Activated T-helper 1 cell treated with anti-CD3 and anti-CD28 coated beads, Interleukin-12 subunit alpha, Interleukin-12 subunit beta, Interleukin-2, Interleukin-4 antibody, amounts not matched to agents 30 ng/mL and 10 ng/mL and 1 ng/mL, durations not matched to agents 14 hours and 24 hours and 36 hours (primary cell): ENCODE results near the gene CLDN6. TPM values are rescaled to one million over a fixed set of nuclear protein-coding genes. Genes with fewer than 3 reads are reported as not detected.
A peak's percentile ranks its signal among the peaks of the same experiment; 100 is the strongest.

Experiments used
- DNase-seq: peaks from one replicate; pipeline ENCODE4 v3.0.0; 2021; ENCODE audit warnings: low spot score
- H3K27ac Mint-ChIP-seq: one replicate; pipeline ENCODE4 v1.8.0; 2021; ENCODE audit warnings: mild to moderate bottlenecking, mixed read lengths
- H3K27me3 Mint-ChIP-seq: one replicate; pipeline ENCODE4 v1.8.0; 2022; ENCODE audit warnings: mild to moderate bottlenecking, moderate library complexity, mixed read lengths; ENCODE audit not compliant: insufficient read depth
- H3K36me3 Mint-ChIP-seq: one replicate; pipeline ENCODE4 v1.8.0; 2021; ENCODE audit warnings: low read depth, mixed read lengths
- H3K4me1 Mint-ChIP-seq: one replicate; pipeline ENCODE4 v1.8.0; 2021; ENCODE audit warnings: low read depth, mixed read lengths
- H3K4me3 Mint-ChIP-seq: one replicate; pipeline ENCODE4 v1.8.0; 2021; ENCODE audit warnings: mild to moderate bottlenecking, moderate library complexity, mixed read lengths
- H3K9me3 Mint-ChIP-seq: one replicate; pipeline ENCODE4 v1.8.0; 2021; ENCODE audit warnings: mixed read lengths
- intact Hi-C: fragments of 100-400 bp; cut with micrococcal nuclease; formaldehyde crosslinking; loops from one replicate; pipeline ENCODE4 v1.15.1; 2024
- total RNA-seq: library from RNA; stranded (reverse); gene quantifications from 2 replicates; pipeline ENCODE4 v1.2.3, GENCODE V29; 2022

CLDN6 gene
- total RNA-seq, 1 donor from 2014 or later = not detected

DNA sequence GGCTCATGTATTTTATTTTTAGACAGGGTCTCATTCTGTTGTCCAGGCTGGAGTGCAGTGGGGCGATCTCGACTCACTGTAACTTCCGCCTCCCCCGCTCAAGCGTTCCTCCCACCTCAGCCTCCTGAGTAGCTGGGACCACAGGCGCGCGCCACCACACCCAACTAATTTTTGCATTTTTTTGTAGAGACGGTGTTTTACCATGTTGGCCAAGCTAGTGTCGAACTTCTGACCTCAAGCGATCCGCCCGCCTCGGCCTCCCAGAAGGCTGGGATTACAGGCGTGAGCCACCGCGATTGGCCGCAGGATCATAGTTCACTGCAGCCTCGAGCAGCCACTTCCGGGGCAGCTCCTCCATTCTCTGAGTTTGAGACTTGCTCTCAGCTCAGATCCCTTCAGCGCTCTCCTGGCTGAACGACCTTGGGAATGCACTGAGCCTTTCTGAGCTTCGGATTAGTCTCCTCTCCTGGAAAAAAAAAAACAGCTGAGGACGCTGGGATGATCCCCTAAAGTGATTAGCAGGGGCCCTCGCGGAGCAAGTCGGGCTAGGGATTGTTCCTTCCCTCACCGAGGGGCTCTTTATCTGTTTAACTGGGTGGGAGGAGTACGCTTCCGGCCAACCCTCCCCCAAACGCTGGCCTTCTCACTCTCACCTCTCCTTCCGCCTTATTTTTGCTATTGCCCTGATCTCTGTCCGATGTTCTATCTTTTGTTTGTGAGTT lies 36.6 kb downstream of the CLDN6 start:
- peaks cover 4% of the 10 kb centered on the region for H3K4me1 Mint-ChIP-seq
- H3K27ac Mint-ChIP-seq = peak overlapping the region; percentile 81
- H3K36me3 Mint-ChIP-seq = no peaks in the 10 kb centered on the region
- H3K27me3 Mint-ChIP-seq = peaks cover 5% of the 10 kb centered on the region
- H3K9me3 Mint-ChIP-seq = no peaks in the 10 kb centered on the region
- intact Hi-C loops = no loop called here
- H3K4me3 Mint-ChIP-seq = peak overlapping the region; percentile 80
- DNase-seq = no peak

DNA sequence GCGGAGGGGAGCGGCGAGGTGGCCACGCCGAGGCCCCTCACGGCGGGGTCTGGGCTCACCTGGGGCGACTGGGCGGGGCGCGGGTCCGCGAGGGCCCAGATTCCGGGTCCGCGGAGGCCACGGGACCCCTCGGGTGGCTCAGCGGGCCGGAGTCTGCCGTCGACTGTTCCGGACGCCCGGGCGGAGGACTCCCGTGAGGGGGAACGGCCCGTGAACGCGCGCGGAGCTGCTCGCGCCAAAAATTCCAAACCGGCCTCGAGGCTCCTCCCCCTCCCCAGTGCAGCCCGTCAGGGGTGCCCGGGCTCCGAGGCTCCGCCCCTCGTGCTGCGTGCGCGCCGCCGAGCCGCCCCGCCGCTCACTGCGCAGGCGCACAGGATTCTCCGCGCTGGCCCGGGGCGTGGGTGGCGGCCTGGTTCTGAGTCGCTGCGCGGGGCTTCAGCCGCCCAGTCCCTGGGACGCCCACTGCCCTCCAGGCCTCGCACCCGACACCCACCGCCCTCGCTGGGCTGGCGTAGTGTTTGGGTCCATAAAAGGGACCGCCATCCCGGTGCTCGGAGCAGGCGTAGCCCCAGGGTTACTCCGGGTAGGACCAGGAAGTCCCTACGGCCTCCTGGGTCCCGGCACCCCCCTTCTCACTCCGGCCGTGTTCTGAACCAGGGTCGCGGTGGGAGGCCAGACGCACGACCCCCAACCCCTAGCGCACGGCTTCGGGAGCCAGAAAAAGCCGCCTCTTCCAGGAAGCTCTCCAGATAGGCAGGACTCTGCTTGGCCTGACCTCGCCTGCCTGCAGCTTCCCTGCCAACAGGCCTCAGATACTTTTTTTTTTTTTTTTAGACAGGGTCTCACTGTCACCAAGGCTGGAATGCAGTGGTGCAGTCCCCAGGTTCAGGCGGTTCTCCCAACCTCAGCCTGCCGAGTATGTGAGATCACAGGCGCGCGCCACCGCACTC lies 37.5 kb downstream of the CLDN6 start, which contains the start of gene PKMYT1:
Gene PKMYT1 (minus strand): TSS at position 220 of the 950 bp plus-strand sequence. CDS start 789 bp downstream, outside the sequence.
- H3K36me3 Mint-ChIP-seq = no peaks in the 10 kb centered on the region
- peaks cover 4% of the 10 kb centered on the region for H3K4me1 Mint-ChIP-seq
- H3K4me3 Mint-ChIP-seq = peak within 1 kb of the TSS; percentile 91
- peak; percentile 97 for DNase-seq
- peak within 1 kb of the TSS; percentile 87 for H3K27ac Mint-ChIP-seq
- peaks cover 4% of the 10 kb centered on the region for H3K27me3 Mint-ChIP-seq
- no peaks in the 10 kb centered on the region for H3K9me3 Mint-ChIP-seq
- intact Hi-C loops = loop anchor here (1.0 kb wide), 1 partner anchor 24 kb away; no protein-coding TSS in a partner anchor

DNA sequence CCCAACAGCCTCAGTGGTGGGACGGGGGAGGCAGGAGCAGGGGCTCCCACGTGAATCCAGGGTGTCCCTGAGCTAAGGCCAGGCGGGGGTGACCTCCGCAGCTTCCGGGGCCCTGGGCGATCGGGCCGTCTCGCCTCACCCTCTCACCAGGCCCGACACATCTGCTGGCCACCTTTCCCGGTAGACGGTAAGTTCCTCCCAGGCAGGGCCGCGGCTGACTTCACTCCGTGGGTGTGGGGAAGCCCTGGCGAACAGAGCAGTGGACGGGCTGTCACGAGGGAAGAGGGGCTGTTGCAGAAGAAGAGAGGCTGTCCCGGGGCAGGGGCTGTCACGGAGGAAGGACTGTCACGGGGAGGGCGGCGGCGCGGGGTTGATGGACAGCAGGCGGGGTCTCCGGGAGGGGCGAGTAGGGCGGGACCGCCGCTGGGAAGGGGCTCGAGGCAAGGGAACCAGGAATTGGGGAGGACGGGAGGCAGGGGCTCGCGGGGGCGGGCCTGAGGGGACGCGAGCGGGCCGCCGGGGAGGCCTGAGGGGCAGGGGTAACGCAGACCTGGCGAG lies 38.2 kb downstream of the CLDN6 start:
- peaks cover 4% of the 10 kb centered on the region for H3K4me1 Mint-ChIP-seq

DNA sequence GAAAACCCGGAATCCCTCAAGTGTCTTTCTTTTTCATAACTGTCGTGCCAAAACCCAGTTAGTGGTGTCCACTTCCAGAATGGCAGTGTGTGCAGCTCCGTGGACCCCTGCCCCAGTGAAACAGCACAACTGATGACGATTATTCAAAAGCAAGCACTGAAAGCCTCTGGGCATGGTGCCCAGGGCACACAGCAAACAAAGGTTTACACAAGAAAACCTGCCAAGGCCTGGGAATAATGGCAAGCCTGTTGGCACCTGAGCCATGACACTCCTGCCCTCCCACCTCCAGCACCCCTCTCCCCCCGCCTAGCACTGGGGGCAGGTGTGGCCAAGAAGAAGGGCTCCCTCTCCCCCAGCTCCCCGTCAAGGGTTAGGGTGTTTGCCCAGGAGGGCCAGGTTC lies 40.5 kb downstream of the CLDN6 start:
- Mint-ChIP-seq H3K36me3 (peaks cover 7% of the 10 kb centered on the region), H3K9me3 (no peaks in the 10 kb centered on the region), H3K27ac (no peak overlapping the region), H3K4me3 (no peak overlapping the region), H3K27me3 (peaks cover 2% of the 10 kb centered on the region), H3K4me1 (peaks cover 4% of the 10 kb centered on the region)
- intact Hi-C loops = no loop called here
- DNase-seq = no peak

More for the DNA sequence above, 38.2 kb downstream of the CLDN6 start:
- Mint-ChIP-seq H3K27me3 (peaks cover 4% of the 10 kb centered on the region), H3K9me3 (no peaks in the 10 kb centered on the region), H3K4me3 (peak overlapping the region; percentile 91), H3K27ac (peak overlapping the region; percentile 87), H3K36me3 (no peaks in the 10 kb centered on the region)
- DNase-seq = peak; percentile 30
- intact Hi-C loops = loop anchor here (1.0 kb wide), 1 partner anchor 25 kb away; no protein-coding TSS in a partner anchor

DNA sequence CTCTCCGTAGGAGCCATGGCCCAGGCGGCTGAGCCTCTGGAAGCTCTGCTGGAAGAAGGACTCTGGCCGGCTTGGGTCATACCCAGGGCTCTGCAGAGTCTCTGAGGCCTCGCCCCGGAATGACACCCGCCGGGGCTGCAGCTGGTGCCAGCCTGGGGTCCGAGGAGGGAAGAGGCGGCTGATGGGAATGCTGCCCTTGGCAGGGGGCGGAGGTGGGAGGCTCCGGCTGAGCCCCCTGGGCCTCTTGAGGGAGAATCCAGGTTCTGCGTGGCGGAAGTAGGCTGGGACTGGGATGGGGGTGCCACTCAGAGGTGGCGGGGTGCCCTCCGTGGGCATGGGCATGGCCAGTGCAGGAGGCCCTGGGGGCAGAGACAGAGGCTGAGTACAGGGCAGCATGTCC lies 41.3 kb downstream of the CLDN6 start:
- no peaks in the 10 kb centered on the region for H3K9me3 Mint-ChIP-seq
- no peak overlapping the region for H3K27ac Mint-ChIP-seq
- intact Hi-C loops = no loop called here
- peaks cover 11% of the 10 kb centered on the region for H3K36me3 Mint-ChIP-seq
- peaks cover under 1% of the 10 kb centered on the region for H3K4me1 Mint-ChIP-seq
- H3K4me3 Mint-ChIP-seq = no peak overlapping the region
- DNase-seq = no peak
- H3K27me3 Mint-ChIP-seq = no peaks in the 10 kb centered on the region

DNA sequence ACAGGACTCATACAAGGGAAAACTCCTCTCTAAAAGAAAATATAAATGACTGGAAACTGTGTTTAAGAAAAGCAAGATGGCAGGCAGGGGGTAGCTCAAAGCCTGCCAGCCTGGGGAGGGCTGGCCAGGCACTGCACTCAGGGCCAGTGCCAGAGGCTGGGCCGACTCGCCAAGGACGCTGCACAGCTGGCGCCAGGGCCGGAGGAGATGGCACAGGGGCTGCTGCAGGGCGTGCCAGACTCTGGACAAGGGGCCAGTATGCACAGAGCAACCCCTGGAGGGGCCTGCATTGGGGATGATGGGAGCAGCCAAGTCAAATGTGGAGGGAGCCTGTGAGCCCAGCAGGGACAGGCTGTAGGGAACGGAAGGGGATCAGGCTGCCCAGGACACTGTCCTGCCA lies 41.8 kb downstream of the CLDN6 start:
- no peaks in the 10 kb centered on the region for H3K9me3 Mint-ChIP-seq
- H3K27ac Mint-ChIP-seq = no peak overlapping the region
- no peaks in the 10 kb centered on the region for H3K27me3 Mint-ChIP-seq
- H3K4me3 Mint-ChIP-seq = no peak overlapping the region
- intact Hi-C loops = no loop called here
- peaks cover under 1% of the 10 kb centered on the region for H3K4me1 Mint-ChIP-seq
- H3K36me3 Mint-ChIP-seq = peaks cover 11% of the 10 kb centered on the region
- DNase-seq = no peak

DNA sequence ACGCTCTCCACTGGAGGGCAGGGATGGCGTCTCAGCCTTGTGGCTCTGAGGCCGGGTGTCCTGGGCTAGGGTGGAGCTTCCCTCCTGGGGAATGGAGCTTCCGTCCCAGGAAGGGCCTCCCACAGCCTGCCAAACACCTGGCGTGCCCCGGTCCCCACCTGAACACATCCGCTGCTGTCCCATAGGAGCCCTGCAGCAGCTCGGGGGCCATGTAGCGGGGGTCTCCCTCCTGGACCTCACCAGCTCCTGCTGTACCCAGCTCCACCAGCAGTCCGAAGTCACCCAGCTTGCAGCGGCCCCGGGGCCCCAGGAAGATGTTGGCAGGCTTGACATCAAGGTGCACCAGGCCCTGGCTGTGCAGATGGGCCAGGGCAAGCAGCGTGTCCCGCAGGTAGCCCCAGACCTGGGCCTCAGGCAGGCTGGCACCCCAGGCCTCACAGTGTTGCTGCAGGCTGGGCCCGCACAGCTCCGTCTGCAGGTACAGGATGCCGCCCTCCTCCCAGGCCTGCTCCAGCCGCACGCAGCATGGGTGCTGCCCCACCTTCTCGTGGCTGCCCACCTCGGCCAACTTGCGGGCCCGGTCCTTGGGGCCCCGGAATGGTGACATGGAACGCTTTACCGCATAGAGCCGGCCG lies 42.7 kb downstream of the CLDN6 start:
- intact Hi-C loops = no loop called here
- Mint-ChIP-seq H3K4me3 (no peak overlapping the region), H3K27me3 (no peaks in the 10 kb centered on the region), H3K4me1 (peaks cover 9% of the 10 kb centered on the region), H3K27ac (no peak overlapping the region), H3K36me3 (peaks cover 11% of the 10 kb centered on the region), H3K9me3 (no peaks in the 10 kb centered on the region)
- DNase-seq = no peak

DNA sequence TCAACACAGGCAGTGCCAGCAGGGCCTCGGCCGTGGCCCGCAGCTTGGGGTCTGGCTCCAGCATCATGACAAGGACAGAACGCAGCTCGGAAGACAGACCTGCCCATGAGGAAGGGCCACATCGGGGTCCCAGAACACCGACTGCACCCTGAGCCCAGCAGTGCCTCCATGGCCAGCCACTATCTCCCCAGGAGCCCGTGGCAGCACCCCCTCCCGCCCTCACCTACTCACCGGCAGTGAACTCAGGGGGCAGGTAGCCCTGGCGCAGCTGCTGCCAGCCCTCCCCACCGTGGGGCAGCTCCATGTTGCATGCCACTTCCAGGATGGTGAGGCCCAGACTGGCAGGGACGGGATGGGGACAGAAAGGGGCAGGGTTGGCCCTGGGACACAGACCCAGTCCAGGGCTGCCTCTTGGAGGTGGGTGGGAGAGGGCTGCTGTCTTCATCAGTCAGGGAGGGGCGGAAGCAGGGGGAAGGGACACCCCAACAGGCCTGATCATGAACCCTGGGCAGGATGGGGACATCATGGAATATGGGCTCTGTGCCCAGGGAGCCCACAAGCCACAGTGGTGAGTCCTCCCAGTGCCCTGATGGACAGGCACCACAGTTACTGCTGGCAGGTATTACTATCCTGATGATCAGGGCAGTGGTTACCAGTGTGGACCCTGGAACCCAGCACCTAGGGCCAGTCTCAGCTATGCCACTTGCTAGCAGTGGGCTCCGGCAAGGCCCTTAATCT lies 43.5 kb downstream of the CLDN6 start:
- no peak for DNase-seq
- intact Hi-C loops = no loop called here
- peaks cover 9% of the 10 kb centered on the region for H3K4me1 Mint-ChIP-seq
- H3K4me3 Mint-ChIP-seq = no peak overlapping the region
- no peaks in the 10 kb centered on the region for H3K9me3 Mint-ChIP-seq
- no peaks in the 10 kb centered on the region for H3K27me3 Mint-ChIP-seq
- H3K27ac Mint-ChIP-seq = no peak overlapping the region
- peaks cover 11% of the 10 kb centered on the region for H3K36me3 Mint-ChIP-seq

DNA sequence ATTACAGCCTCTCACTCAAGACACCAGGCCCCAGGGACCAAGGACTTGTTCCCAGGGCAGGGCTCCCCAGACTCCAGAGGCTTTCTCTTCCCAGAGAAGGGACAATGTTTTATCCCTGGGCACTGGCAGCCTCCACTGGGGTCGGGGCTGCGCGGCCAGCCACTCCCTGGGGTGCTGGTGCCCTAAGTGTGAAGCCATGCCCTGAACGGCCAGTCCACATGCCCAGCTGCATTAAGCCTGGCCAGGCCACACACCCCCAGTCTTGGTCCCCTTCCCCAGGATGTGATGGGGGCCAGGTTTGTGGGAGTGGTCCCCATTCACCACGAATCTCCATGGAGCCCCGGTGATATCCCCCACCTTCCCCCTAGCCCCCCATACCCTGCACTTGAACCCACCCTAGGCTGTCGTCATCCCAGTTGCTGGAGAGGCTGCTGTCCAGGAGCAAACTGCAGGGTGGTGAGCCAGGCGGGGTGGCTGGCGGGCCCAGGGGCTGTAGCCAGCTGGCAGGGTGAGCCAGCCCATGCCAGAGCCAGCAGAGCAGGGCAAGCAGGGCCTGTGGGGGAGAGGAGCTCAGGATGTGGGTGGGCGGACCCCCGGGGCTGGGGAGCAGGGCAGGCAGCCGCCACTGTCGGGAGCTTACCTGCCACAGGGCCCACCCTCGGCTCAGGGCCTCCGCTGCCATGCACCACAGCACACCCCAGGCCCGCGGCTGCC lies 44.2 kb downstream of the CLDN6 start:
- peaks cover 10% of the 10 kb centered on the region for H3K4me1 Mint-ChIP-seq
- H3K27me3 Mint-ChIP-seq = no peaks in the 10 kb centered on the region
- no peak overlapping the region for H3K4me3 Mint-ChIP-seq
- intact Hi-C loops = no loop called here
- no peak for DNase-seq
- no peak overlapping the region for H3K27ac Mint-ChIP-seq
- peaks cover 11% of the 10 kb centered on the region for H3K36me3 Mint-ChIP-seq
- H3K9me3 Mint-ChIP-seq = no peaks in the 10 kb centered on the region

DNA sequence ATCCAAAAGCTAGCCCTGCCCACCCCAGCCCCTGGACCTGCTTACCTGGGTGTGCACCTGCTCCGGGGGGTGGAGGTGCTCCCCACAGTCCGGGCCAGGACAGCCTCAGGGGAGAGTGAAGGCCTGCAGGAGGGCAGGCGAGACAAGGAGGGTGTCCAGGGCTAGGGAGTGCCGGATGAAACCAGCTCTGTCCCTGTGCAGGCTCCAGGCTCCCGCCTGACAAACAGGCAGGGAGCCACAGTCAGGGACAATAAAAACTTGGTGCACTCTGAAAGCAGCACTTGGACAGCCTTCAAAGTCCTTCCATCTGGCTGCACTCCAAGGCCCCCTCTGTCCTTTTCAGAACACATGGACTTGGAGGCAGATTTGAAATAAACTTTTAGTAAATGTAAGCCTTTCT lies 44.9 kb downstream of the CLDN6 start:
- H3K36me3 Mint-ChIP-seq = peaks cover 11% of the 10 kb centered on the region
- H3K4me1 Mint-ChIP-seq = peaks cover 16% of the 10 kb centered on the region
- H3K9me3 Mint-ChIP-seq = no peaks in the 10 kb centered on the region
- no peak for DNase-seq
- no peak overlapping the region for H3K4me3 Mint-ChIP-seq
- H3K27me3 Mint-ChIP-seq = peaks cover 5% of the 10 kb centered on the region
- intact Hi-C loops = no loop called here
- H3K27ac Mint-ChIP-seq = no peak overlapping the region

DNA sequence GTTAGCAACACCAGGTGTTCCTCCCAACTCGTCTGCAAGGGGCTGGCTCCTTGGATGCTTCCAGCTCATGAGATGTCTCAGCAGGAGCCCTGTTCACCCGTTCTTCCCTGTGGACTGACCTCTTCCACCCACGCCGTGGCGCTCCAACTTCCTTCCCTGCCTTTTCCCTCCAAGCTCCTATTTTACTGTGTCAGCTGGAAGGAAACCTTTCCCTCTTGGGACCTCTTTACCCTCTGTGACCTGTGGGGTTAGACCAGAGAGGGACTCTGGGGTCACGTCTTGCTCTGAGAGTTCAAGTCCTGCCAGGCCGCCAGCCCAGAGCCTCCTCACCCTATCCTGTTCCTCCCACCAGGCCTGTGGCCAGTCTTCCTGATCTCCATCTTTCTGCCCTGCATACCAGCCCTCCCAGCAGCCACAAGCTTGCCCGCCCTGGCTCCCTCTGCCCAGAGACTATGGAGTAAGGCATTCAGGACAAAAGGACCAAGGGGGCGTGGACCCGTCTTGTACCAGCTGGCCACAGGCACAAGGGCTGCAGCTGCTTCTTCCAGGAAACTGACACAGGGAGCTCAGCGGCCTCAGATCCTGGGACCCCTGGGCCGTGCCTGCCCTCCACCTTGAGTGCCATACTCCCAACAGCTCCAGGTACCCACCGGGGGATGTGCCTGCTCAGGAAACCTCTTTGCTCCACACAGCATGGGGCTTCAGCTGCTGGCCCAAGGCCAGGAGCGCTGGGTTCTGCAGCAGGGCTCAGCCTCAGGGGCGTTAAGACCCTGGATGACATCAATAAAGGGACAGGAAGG lies 45.8 kb downstream of the CLDN6 start:
- Mint-ChIP-seq H3K36me3 (peaks cover 11% of the 10 kb centered on the region), H3K4me1 (peaks cover 17% of the 10 kb centered on the region), H3K27me3 (peaks cover 6% of the 10 kb centered on the region), H3K4me3 (peak overlapping the region; percentile 11), H3K9me3 (no peaks in the 10 kb centered on the region), H3K27ac (no peak overlapping the region)
- intact Hi-C loops = no loop called here
- DNase-seq = no peak
